Brain pericyte (primary cell): ENCODE measurements around the gene PFN3.

Experiments used
- DNase-seq: peaks from one replicate; pipeline ENCODE4 v3.0.0-alpha.2; 2012; ENCODE audit warnings: low read depth, low spot score

The PFN3 gene

GRCh38 chr5:177438468-177438867 is 38.0 kb upstream of the PFN3 start:
- no peak for DNase-seq

GRCh38 chr5:177437623-177438022 is 37.2 kb upstream of the PFN3 start:
- no peak for DNase-seq

- no peak for DNase-seq
Measured at GRCh38 chr5:177435847-177436536, 35.5 kb upstream of the PFN3 start.

GRCh38 chr5:177434942-177435738 is 34.7 kb upstream of the PFN3 start:
- DNase-seq: no peak

GRCh38 chr5:177434437-177434836 is 34.0 kb upstream of the PFN3 start:
- no peak for DNase-seq

GRCh38 chr5:177433658-177434217 is 33.3 kb upstream of the PFN3 start:
- DNase-seq: no peak

GRCh38 chr5:177432839-177433657 is 32.6 kb upstream of the PFN3 start:
- DNase-seq: no peak

- no peak for DNase-seq
Measured at GRCh38 chr5:177432143-177432838, 31.8 kb upstream of the PFN3 start.

- no peak for DNase-seq
Measured at GRCh38 chr5:177431317-177432142, 31.1 kb upstream of the PFN3 start.

- DNase-seq: no peak
Measured at GRCh38 chr5:177430972-177431316, 30.5 kb upstream of the PFN3 start.

GRCh38 chr5:177430140-177430951 is 29.9 kb upstream of the PFN3 start:
- no peak for DNase-seq

- no peak for DNase-seq
Measured at GRCh38 chr5:177429248-177430040, 29.0 kb upstream of the PFN3 start.

- no peak for DNase-seq
Measured at GRCh38 chr5:177428574-177429217, 28.2 kb upstream of the PFN3 start.

- no peak for DNase-seq
Measured at GRCh38 chr5:177427919-177428573, 27.6 kb upstream of the PFN3 start.

- DNase-seq: no peak
Measured at GRCh38 chr5:177427211-177427822, 26.9 kb upstream of the PFN3 start.

- no peak for DNase-seq
Measured at GRCh38 chr5:177426566-177427210, 26.2 kb upstream of the PFN3 start, which contains the start of gene GRK6. GRK6 (plus strand) TSS chr5:177426676; CDS start chr5:177426846, 170 bp downstream.
